HFFc6 (cell line): ENCODE data around the gene ANKRD6. TPM values are rescaled to one million over a fixed set of nuclear protein-coding genes. Genes with fewer than 3 reads are reported as not detected.

Experiments
- DNase-seq: peaks from one replicate; pipeline ENCODE4 v3.0.0-alpha.2; 2018
- H3K27ac Mint-ChIP-seq: 2 replicates; pipeline ENCODE4 v1.8.0; 2020; ENCODE audit warnings: mild to moderate bottlenecking, mixed read lengths
- H3K27me3 Mint-ChIP-seq: 2 replicates; pipeline ENCODE4 v1.8.0; 2021; ENCODE audit warnings: mild to moderate bottlenecking, moderate library complexity, mixed read lengths; ENCODE audit not compliant: insufficient read depth
- H3K36me3 Mint-ChIP-seq: 2 replicates; pipeline ENCODE4 v1.8.0; 2021; ENCODE audit warnings: low read depth, mixed read lengths
- H3K4me1 Mint-ChIP-seq: 2 replicates; pipeline ENCODE4 v1.8.0; 2020; ENCODE audit warnings: low read depth, mixed read lengths
- H3K4me3 Mint-ChIP-seq: 2 replicates; pipeline ENCODE4 v1.8.0; 2020; ENCODE audit warnings: mild to moderate bottlenecking, moderate library complexity, mixed read lengths
- H3K9me3 Mint-ChIP-seq: 2 replicates; pipeline ENCODE4 v1.8.0; 2020; ENCODE audit warnings: mild to moderate bottlenecking, mixed read lengths
- total RNA-seq, 6 experiments: library from RNA; stranded (reverse); fragmentation: NEBNext Ultra II Directional; extraction: Animal tissue kit (Norgen Biotek cat#: 25700); gene quantifications; 2 replicates in 1 of 6; 3 replicates in 5 of 6; pipeline ENCODE4 v1.2.3, GENCODE V29; 2021
- TF ChIP-seq, protein P1 (sequence below): fragments of 200-600 bp; sonication (generic); IDR thresholded peaks from 2 replicates; pipeline ENCODE4 v1.5.0; 2021; ENCODE audit warnings: antibody characterized with exemption, mild to moderate bottlenecking

ANKRD6 gene
- total RNA-seq, 6 experiments from 2014 or later, result not detected

DNA sequence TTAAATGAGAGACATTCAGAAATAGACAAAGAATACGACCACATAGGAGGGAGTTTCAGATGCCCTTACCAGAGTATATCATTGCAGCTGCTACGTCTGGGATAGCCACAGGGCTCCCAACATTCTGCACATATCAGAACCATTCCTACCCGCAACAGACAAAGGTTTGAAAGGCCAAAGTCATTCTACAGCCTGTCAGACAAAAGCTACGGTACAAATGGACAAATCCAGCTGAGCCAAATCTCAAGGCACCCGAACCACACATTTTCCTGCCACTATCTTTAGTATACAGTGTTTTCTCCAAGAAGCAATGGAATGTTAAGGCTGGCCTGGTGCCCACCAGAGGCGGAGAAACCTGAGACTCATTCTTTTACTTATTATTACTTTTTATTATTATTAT, 236.1 kb downstream of the ANKRD6 start:
- TF ChIP-seq, protein P1, sequence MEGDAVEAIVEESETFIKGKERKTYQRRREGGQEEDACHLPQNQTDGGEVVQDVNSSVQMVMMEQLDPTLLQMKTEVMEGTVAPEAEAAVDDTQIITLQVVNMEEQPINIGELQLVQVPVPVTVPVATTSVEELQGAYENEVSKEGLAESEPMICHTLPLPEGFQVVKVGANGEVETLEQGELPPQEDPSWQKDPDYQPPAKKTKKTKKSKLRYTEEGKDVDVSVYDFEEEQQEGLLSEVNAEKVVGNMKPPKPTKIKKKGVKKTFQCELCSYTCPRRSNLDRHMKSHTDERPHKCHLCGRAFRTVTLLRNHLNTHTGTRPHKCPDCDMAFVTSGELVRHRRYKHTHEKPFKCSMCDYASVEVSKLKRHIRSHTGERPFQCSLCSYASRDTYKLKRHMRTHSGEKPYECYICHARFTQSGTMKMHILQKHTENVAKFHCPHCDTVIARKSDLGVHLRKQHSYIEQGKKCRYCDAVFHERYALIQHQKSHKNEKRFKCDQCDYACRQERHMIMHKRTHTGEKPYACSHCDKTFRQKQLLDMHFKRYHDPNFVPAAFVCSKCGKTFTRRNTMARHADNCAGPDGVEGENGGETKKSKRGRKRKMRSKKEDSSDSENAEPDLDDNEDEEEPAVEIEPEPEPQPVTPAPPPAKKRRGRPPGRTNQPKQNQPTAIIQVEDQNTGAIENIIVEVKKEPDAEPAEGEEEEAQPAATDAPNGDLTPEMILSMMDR, result no peak
- Mint-ChIP-seq H3K4me3 (no peak overlapping the region), H3K4me1 (no peaks in the 10 kb centered on the region), H3K27ac (no peak overlapping the region), H3K27me3 (no peaks in the 10 kb centered on the region; the same call in none of the 2 replicates), H3K9me3 (no peaks in the 10 kb centered on the region), H3K36me3 (peaks cover 12% of the 10 kb centered on the region)
- no peak for DNase-seq

DNA sequence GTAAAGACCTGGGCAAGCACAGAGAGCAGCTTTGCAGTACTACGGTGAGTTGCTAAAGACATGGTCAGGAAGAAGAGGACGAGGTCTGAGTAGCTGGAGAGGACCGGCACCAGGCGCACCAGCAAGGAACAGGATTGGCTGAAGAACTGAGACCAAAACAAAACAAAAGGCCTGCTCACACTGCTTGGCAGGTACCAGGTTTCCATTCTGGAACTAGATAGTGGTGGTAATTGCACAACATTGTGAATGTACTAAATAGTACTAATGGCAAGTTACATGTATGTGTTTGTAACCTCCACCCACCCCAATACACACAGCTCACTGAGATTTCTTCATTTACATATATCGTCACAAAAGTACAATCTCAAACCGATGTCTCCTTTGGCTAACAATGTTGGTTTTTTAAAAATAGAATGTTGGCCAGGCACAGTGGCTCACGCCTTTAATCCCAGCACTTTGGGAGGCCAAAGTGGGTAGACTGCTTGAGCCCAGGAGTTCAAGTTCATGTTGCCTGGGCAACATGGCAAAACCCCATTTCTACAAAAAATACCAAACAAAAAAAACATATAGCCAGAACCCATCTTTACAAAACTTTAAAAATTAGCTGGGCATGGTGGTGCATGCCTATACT, 238.1 kb downstream of the ANKRD6 start:
- H3K9me3 Mint-ChIP-seq, result no peaks in the 10 kb centered on the region
- DNase-seq, result no peak
- H3K36me3 Mint-ChIP-seq, result peaks cover 22% of the 10 kb centered on the region
- no peaks in the 10 kb centered on the region for H3K4me1 Mint-ChIP-seq
- TF ChIP-seq, protein P1, result no peak
- no peak overlapping the region for H3K4me3 Mint-ChIP-seq
- no peaks in the 10 kb centered on the region; the same call in none of the 2 replicates for H3K27me3 Mint-ChIP-seq
- H3K27ac Mint-ChIP-seq, result no peak overlapping the region

DNA sequence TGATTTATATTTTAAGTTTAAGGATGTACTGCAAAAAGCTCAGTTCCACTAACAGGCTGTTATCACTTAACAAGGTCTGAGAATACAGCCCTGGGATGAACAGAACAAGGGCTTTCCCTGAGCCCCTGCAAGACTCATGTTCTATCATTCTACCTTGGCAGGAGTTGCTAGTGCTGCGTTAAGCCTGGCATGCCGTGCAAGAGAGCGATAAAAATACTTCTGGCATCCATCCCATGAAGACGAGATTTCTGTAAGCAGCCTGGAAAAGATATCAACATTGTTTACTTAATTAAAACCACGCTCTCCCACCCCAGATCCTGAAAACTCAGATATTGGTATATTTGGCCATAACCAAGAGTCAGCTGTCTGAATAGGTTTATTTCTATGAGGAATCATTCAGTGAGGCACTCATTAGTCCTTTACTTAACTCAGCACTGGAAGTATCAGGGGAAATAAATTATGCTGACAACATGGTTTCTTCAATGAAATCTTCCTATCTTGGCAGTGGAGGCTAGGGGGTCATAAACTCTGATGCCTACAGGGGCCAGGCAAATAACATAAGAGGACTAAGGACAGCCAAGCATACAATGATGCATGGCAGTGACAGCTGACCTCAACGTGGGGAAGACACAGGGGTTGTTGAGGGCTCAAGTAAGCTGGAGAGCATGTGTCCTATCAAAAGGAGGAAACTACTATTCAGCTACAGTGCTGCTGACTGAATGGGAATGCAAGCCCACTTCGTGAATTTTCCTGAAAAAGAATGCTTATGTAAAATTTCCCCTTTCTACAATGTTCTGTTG, 243.2 kb downstream of the ANKRD6 start:
- Mint-ChIP-seq H3K4me1 (no peaks in the 10 kb centered on the region), H3K9me3 (no peaks in the 10 kb centered on the region), H3K4me3 (no peak overlapping the region), H3K36me3 (peaks cover 32% of the 10 kb centered on the region), H3K27ac (no peak overlapping the region), H3K27me3 (no peaks in the 10 kb centered on the region)
- no peak for DNase-seq
- TF ChIP-seq, protein P1, result no peak

DNA sequence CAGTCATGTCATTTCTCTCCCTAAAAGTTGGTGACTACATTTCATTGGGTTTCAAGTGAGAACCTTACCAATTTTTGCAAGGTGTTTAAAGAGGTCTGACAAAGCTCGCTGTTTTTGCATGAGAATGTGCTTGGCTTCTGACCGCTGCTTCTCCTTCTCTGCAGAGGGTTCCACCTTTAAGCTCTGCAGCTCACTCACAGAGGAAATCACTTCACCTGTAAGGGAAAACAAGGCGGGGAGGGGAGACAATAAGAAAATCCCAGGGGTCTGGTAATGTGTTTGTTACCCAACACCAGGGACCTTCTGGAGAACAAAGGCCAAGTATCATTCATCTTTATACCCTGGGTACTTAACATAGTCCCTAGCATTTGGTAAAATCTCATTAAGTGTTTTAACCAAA, 245.6 kb downstream of the ANKRD6 start:
- Mint-ChIP-seq H3K36me3 (peaks cover 29% of the 10 kb centered on the region), H3K27ac (no peak overlapping the region), H3K27me3 (no peaks in the 10 kb centered on the region), H3K4me1 (no peaks in the 10 kb centered on the region), H3K4me3 (no peak overlapping the region), H3K9me3 (no peaks in the 10 kb centered on the region)
- no peak for DNase-seq
- TF ChIP-seq, protein P1, result no peak

DNA sequence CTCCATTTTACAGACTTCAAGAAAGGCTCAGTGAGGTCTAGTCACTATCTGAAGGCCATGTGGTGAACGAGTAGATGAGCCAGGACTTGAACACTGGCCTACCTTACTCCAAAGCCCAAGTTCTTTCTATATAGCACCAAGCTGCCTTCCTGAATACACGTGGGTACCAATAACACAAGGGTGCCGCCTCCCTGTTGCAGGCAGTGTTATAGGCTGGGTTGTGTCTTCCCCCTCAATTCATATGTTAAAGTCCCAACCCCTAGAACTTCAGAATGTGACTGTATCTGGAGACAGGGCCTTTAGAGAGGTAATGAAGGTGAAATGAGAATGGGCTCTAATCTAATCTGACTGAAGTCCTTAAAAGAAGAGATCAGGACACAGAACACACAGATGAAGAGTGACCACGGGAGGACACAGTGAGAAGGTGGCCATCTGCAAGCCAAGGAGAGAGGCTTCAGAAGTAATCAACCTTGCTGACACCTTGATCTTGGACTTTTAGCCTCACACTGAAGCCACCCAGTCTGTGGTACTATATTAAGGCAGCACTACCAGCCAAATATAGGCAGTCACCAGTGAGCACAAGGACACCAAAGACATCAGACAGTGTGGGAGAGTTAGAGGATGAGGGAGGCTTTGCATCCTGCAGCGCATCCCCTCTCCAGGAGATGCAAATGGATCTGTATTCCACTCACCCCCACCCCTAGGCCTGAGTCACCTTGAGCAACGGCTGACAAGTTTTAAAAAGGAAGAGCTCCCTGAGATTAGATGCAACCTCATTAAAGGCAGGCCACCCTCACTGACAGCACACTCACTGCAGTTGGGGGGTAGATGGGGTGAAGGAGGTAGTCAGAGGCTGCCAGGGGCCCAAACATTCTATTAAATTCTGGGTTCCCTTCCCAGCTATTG, 246.5 kb downstream of the ANKRD6 start:
- H3K36me3 Mint-ChIP-seq, result peaks cover 31% of the 10 kb centered on the region
- DNase-seq, result no peak
- TF ChIP-seq, protein P1, result no peak
- no peak overlapping the region for H3K4me3 Mint-ChIP-seq
- H3K27ac Mint-ChIP-seq, result no peak overlapping the region
- no peaks in the 10 kb centered on the region for H3K4me1 Mint-ChIP-seq
- no peaks in the 10 kb centered on the region for H3K27me3 Mint-ChIP-seq
- no peaks in the 10 kb centered on the region for H3K9me3 Mint-ChIP-seq
